T-helper 17 cell (primary cell): ENCODE data around the gene ALKBH2. TPM values are rescaled to one million over a fixed set of nuclear protein-coding genes. Genes with fewer than 3 reads are reported as not detected.

Experiments used
- ATAC-seq: fragments of 150-1000 bp; cut with Tn5 transposase; 2 replicates; pipeline ENCODE4 v1.10.0; 2021; ENCODE audit warnings: mild to moderate bottlenecking, moderate library complexity
- DNase-seq, 3 donors: peaks; one replicate each; pipeline versions ENCODE4 v3.0.0 to v3.0.0-alpha.2; 2020 to 2021
- H3K9me3 ChIP-seq: one replicate; pipeline ENCODE4 v1.7.0; 2013; ENCODE audit warnings: low read length, mild to moderate bottlenecking; ENCODE audit not compliant: control insufficient read depth, poor library complexity, severe bottlenecking
- H3K27ac Mint-ChIP-seq: one replicate; pipeline ENCODE4 v1.8.0; 2022; ENCODE audit warnings: mild to moderate bottlenecking, moderate library complexity, mixed read lengths
- H3K27me3 Mint-ChIP-seq: one replicate; pipeline ENCODE4 v1.8.0; 2022; ENCODE audit warnings: mixed read lengths
- H3K36me3 Mint-ChIP-seq: one replicate; pipeline ENCODE4 v1.8.0; 2022; ENCODE audit warnings: low read depth, mixed read lengths
- H3K4me1 Mint-ChIP-seq: one replicate; pipeline ENCODE4 v1.8.0; 2022; ENCODE audit warnings: mild to moderate bottlenecking, mixed read lengths
- H3K4me3 Mint-ChIP-seq: one replicate; pipeline ENCODE4 v1.8.0; 2022; ENCODE audit warnings: mild to moderate bottlenecking, moderate library complexity, mixed read lengths
- total RNA-seq, 4 donors: library from RNA in 2 of 4; stranded (reverse) in 2 of 4; gene quantifications; one replicate each; pipeline ENCODE4 v1.2.3 and lab custom pipeline; 2022 to 2026

The ALKBH2 gene
- total RNA-seq, 2 donors from 2014 or later, result 6.5 to 9.4 TPM

- Mint-ChIP-seq H3K27ac (no peak overlapping the region), H3K27me3 (no peaks in the 10 kb centered on the region), H3K4me3 (no peak overlapping the region), H3K36me3 (no peaks in the 10 kb centered on the region), H3K4me1 (peaks cover 6% of the 10 kb centered on the region)
- no peak for ATAC-seq
- DNase-seq, result no peak
- no peaks in the 10 kb centered on the region for H3K9me3 ChIP-seq
Measured at GRCh38 chr12:109124878-109125648, 31.8 kb upstream of the ALKBH2 start.

DNA sequence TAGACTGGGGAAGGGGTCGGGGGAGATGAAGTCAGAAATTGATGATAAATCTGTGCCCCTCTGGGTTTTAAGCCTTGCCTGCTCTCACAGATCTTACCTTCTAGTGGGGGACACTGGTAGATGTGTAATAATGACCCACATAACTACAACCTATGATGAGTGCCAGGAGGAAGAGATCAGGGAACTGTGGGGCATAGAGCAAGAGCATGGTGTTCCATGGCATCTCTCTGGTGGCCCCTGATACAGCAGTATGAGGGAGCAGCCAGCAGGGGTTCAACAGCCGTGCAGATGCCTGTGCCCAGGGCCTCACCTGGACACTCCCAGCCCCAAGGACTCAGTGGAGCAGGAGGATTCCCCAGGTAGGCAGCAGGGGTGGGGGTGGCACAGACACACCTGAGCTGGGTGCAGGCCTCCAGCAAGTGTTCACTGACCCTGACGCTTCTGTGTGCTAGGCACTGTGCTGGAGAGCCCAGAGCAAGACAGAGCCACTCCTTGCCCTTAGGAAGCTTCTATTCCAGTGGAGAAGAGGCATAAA is 28.1 kb upstream of the ALKBH2 start:
- peaks cover 6% of the 10 kb centered on the region for H3K4me1 Mint-ChIP-seq
- H3K9me3 ChIP-seq, result no peaks in the 10 kb centered on the region
- no peaks in the 10 kb centered on the region for H3K27me3 Mint-ChIP-seq
- ATAC-seq (no peak), DNase-seq (no peak)
- no peak overlapping the region for H3K4me3 Mint-ChIP-seq
- peak overlapping the region; percentile 62 for H3K27ac Mint-ChIP-seq
- H3K36me3 Mint-ChIP-seq, result no peaks in the 10 kb centered on the region

GRCh38 chr12:109120557-109120956 is 27.3 kb upstream of the ALKBH2 start:
- Mint-ChIP-seq H3K36me3 (peaks cover 2% of the 10 kb centered on the region), H3K27ac (peak overlapping the region; percentile 62), H3K4me3 (no peak overlapping the region), H3K4me1 (peaks cover 11% of the 10 kb centered on the region), H3K27me3 (no peaks in the 10 kb centered on the region)
- ATAC-seq, result no peak
- no peaks in the 10 kb centered on the region for H3K9me3 ChIP-seq
- DNase-seq, result no peak

GRCh38 chr12:109120095-109120494 is 26.8 kb upstream of the ALKBH2 start:
- no peak overlapping the region for H3K4me3 Mint-ChIP-seq

DNA sequence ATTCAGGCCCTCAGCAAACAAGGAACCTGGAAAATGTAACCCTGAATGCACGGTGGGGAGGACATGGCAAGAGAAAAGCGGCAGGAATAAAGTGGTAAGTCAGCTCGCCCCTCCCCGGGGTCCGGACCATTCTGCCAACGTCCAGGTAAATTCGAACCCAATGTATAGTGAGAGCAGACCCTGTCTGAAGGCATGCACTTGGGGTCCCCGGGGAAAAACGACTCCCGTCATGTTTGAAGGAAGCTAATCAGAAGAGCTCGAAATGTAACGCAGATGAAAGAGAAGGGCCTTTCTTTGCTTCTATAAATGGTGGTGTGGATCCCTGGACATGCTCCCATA is 23.3 kb upstream of the ALKBH2 start:
- no peaks in the 10 kb centered on the region for H3K9me3 ChIP-seq
- Mint-ChIP-seq H3K27me3 (no peaks in the 10 kb centered on the region), H3K4me1 (peaks cover 14% of the 10 kb centered on the region), H3K36me3 (peaks cover 2% of the 10 kb centered on the region), H3K27ac (no peak overlapping the region), H3K4me3 (no peak overlapping the region)
- no peak for ATAC-seq
- DNase-seq, result no peak

More at GRCh38 chr12:109120095-109120494, 26.8 kb upstream of the ALKBH2 start:
- ATAC-seq (no peak), DNase-seq (no peak)
- Mint-ChIP-seq H3K27ac (no peak overlapping the region), H3K36me3 (peaks cover 2% of the 10 kb centered on the region), H3K27me3 (no peaks in the 10 kb centered on the region), H3K4me1 (peaks cover 10% of the 10 kb centered on the region)
- H3K9me3 ChIP-seq, result no peaks in the 10 kb centered on the region

GRCh38 chr12:109115758-109116610 is 22.7 kb upstream of the ALKBH2 start, which contains the start of gene ACACB:
ACACB (plus strand) TSS chr12:109116587; CDS start chr12:109139406, 22,819 bp downstream.
- DNase-seq (no peak), ATAC-seq (no peak)
- Mint-ChIP-seq H3K4me1 (peaks cover 14% of the 10 kb centered on the region), H3K27me3 (no peaks in the 10 kb centered on the region), H3K27ac (no peak within 1 kb of the TSS), H3K36me3 (peaks cover 2% of the 10 kb centered on the region), H3K4me3 (peak within 1 kb of the TSS; percentile 32)
- H3K9me3 ChIP-seq, result no peaks in the 10 kb centered on the region

GRCh38 chr12:109115404-109115757 is 22.1 kb upstream of the ALKBH2 start:
- H3K27me3 Mint-ChIP-seq, result no peaks in the 10 kb centered on the region
- ATAC-seq, result no peak
- no peaks in the 10 kb centered on the region for H3K9me3 ChIP-seq
- peaks cover 15% of the 10 kb centered on the region for H3K4me1 Mint-ChIP-seq
- H3K4me3 Mint-ChIP-seq, result no peak overlapping the region
- peaks cover 2% of the 10 kb centered on the region for H3K36me3 Mint-ChIP-seq
- H3K27ac Mint-ChIP-seq, result no peak overlapping the region
- no peak for DNase-seq

DNA sequence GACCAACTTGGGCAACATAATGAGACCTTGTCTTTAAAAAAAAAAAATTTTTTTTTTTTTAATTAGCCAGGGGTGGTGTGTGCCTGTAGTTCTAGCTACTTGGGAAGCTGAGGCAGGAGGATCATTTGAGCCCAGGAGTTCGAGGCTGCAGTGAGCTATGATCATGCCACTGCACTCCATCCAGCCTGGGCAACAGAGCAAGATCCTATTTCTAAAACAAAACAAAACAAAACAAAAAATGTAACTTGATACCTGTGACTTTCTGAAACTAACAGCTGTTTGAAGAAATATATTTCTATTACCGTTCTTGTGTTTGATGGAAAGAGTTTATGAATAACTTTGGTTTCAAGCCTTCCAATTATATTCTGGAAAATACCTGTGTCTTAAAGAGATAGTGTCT is 21.4 kb upstream of the ALKBH2 start:
- Mint-ChIP-seq H3K27ac (no peak overlapping the region), H3K4me3 (no peak overlapping the region), H3K4me1 (peaks cover 16% of the 10 kb centered on the region), H3K36me3 (peaks cover 2% of the 10 kb centered on the region), H3K27me3 (no peaks in the 10 kb centered on the region)
- ATAC-seq, result no peak
- no peak for DNase-seq
- H3K9me3 ChIP-seq, result no peaks in the 10 kb centered on the region

GRCh38 chr12:109113661-109114321 is 20.5 kb upstream of the ALKBH2 start:
- no peak for DNase-seq
- no peak for ATAC-seq
- Mint-ChIP-seq H3K4me1 (peaks cover 16% of the 10 kb centered on the region), H3K27me3 (no peaks in the 10 kb centered on the region), H3K4me3 (no peak overlapping the region), H3K27ac (no peak overlapping the region), H3K36me3 (peaks cover 2% of the 10 kb centered on the region)
- no peaks in the 10 kb centered on the region for H3K9me3 ChIP-seq

- Mint-ChIP-seq H3K27ac (no peak overlapping the region), H3K36me3 (peaks cover 2% of the 10 kb centered on the region), H3K27me3 (no peaks in the 10 kb centered on the region), H3K4me3 (no peak overlapping the region), H3K4me1 (peaks cover 16% of the 10 kb centered on the region)
- DNase-seq, result no peak
- no peak for ATAC-seq
- no peaks in the 10 kb centered on the region for H3K9me3 ChIP-seq
Measured at GRCh38 chr12:109112720-109113465, 19.6 kb upstream of the ALKBH2 start.

DNA sequence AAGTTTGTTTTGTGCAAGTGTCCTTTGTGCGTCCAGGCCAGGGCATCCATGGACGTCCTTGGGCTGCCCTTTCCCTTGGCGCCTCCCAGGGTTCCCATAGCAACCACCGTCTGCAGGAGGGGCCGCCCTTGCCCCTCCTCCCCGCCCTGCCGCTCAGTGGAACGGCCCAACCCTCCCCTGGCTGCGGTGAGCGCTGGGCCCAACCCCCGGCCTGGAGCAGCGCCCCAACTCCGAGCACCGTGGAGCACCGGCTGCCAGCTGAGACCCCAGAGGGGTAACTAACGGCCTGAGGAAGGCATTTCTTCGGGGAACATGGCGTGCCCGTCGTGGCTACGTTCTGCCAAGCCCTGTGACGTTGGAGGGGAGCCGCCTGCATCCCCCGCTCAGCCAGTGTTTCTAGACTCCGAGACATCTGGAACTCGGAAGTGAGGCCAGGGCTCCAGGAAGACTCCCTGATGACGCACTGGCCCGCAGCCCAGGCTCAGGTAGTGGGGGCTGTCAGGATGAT is 17.8 kb upstream of the ALKBH2 start:
- H3K27me3 Mint-ChIP-seq, result no peaks in the 10 kb centered on the region
- peaks cover 16% of the 10 kb centered on the region for H3K4me1 Mint-ChIP-seq
- H3K4me3 Mint-ChIP-seq, result peak overlapping the region; percentile 79
- DNase-seq, result peak; percentile 16 to 33 (median 33)
- H3K36me3 Mint-ChIP-seq, result peaks cover 2% of the 10 kb centered on the region
- no peaks in the 10 kb centered on the region for H3K9me3 ChIP-seq
- peak overlapping the region; percentile 86 for H3K27ac Mint-ChIP-seq
- peak; percentile 87 for ATAC-seq

- Mint-ChIP-seq H3K4me3 (no peak overlapping the region), H3K27me3 (no peaks in the 10 kb centered on the region), H3K27ac (peak overlapping the region; percentile 59), H3K4me1 (peaks cover 17% of the 10 kb centered on the region), H3K36me3 (peaks cover 8% of the 10 kb centered on the region)
- no peak for ATAC-seq
- DNase-seq, result no peak
- no peaks in the 10 kb centered on the region for H3K9me3 ChIP-seq
Measured at GRCh38 chr12:109109746-109110350, 16.6 kb upstream of the ALKBH2 start.
